HCEC 1CT (cell line): Measurements from ENCODE around the gene STK11.

ENCODE experiments used
- DNase-seq: peaks from one replicate; pipeline ENCODE4 v3.0.0-alpha.2; 2017

The STK11 gene

DNA sequence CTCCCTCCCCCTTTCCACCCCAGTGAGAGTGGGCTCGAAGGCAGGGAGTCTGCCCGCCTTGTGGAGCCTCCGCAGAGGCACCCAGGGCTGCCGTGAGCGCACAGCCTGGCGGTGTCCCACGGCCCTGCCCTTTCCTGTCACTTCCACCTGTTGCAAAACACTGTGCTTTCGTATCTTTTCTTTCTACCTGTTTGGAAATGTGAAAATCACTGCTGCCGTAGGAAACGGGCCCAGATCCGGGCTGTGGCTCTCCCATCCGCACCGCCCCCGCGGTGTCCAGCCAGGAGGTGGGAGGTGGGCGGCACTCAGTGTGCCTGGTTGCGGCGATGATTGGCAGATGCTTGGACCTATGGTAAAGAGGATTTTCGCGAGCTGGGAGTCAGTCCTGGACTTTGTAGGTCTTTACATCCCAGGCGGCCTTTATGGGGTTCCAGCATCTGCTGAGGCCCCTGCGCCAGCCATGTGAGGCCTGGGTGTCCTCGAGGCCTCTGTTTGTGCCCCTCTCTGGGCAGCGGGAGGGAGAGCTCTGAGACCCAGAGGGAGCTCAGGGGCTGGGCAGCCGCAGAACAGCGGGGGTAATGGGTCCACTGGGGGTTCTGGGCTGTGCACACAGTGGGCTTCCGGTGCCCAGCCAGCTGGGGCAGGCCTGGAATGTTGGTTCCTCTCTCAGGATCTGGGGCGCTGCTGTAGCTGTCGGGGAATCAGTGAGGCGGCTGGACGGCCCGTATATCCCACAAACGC is 6.1 kb downstream of the STK11 start:
- no peak for DNase-seq

DNA sequence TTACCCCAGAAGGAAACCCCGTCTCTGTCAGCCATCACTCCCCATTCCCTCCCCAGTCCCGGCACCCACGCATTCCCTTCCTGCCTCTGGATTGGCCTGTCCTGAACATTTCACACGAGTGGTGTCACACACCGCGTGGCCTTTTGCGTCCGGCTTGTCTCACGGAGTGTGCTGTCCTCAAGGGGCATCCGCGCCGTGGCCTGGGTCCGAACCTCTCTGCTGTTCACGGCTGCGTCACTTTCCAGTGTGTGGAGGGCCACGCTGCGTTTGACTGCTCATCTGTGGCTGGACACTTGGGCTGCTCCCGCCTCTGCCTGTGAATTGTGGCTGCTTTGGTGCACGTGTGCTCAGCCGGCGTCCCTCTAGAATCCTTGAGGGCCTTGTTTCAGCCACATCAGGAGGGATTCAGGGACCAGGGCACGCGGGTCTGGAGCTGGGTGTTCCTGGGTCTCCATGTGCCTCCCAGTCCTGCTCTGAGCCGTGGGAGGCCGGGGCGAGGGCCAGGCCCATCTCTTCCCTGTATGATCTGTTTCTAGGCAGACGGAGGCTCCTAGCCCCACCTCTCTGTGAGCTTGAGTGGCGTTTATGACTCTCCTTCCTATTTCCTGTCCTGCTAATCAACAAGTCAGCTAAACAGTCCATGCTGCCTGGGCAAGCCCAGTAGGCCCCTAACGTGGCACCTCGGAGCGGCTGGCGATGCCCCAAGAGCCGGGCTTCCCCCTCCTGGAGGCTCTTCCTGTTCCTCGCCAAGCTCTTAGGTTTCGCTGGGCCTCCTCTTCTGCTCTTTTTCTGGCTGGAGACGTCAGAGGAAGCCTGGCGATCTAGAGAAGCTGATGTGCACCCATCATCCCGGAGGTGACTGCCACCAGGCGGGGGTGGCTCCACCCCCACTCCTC is 8.1 kb downstream of the STK11 start:
- peak; percentile 78 for DNase-seq

- no peak for DNase-seq
Measured at GRCh38 chr19:1214299-1214861, 8.8 kb downstream of the STK11 start.

DNA sequence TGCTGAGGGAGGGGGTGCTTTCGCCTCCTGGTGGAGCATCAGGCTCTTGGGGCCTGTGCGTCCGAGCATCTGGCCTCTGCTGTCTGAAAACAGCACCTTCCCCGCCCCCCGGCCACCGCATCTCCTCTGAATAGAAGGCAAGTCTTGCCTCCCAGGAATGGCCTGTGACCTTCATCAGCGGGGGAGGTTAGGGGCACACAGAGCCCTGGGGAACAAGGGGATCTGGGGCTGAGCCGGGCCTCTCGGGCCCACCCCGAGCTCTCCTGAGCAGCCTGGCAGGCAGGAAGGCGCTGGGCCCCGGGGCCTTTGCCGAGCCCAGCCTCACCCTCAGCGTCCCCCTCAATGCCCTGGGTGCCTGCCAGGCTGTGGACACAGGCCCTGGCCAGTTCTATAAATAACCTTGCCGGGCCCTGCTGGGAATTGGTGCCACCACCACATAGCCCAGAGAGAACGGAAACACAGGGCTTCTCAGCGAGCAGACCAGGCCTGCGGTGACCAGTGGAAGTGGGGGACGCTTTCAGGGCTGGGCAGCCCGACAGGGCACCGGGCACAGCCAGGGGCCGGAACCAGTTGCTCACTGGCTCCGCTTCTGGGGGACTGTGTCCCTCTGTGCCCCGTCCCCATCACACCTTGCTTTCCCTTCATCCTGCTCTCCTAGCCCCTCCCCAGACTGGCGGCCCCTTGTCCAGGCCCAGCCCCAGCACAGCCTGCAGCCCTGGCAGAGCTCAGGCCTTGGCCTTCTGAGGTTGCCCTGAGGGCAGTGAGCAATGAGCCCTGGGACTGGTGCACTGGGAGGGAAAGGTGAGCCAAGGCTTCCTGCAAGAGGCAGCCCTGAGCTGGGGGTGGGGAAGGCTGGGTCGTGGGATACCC is 9.5 kb downstream of the STK11 start:
- no peak for DNase-seq

GRCh38 chr19:1216756-1217155 is 11.2 kb downstream of the STK11 start:
- no peak for DNase-seq

- no peak for DNase-seq
Measured at GRCh38 chr19:1217366-1217765, 11.8 kb downstream of the STK11 start.

DNA sequence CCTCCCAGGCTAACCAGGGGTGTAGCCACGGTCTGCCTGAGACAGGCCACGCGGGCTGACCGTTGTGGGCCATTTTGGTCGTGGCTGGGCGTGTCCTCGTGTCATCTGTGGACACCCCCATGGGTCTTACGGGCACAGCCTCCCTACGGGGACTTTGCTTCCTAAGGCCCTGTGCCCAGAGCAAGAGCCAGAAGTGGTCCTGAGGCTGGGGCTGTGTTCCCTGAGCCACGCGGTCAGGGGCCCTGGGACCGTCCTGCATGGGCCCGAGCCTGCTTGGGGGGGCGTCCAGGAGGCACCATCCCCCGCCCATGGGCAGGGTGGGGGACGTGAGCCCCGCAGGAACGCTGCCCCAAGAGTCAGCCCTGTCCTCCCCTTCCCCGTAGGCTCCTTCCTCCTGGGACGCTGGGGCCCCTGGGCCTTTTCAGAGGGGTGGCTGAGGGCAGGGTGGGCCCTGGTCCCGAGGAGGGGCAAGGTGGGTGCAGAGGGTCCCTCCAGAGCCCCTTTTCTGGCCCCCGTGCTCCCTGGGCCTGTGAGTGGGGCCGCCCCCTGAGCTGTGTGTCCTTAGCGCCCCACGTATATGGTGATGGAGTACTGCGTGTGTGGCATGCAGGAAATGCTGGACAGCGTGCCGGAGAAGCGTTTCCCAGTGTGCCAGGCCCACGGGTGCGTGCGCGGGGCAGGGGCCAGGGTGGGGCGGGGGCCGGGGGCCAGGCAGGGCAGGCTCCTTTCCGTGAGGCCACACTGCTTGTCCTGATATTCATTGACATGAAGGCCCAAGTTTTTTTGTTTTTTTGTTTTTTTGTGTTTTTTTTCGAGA is 13.4 kb downstream of the STK11 start:
- DNase-seq = no peak

GRCh38 chr19:1219786-1220476 is 14.4 kb downstream of the STK11 start:
- DNase-seq = no peak

- no peak for DNase-seq
Measured at GRCh38 chr19:1220477-1220930, 14.9 kb downstream of the STK11 start.

DNA sequence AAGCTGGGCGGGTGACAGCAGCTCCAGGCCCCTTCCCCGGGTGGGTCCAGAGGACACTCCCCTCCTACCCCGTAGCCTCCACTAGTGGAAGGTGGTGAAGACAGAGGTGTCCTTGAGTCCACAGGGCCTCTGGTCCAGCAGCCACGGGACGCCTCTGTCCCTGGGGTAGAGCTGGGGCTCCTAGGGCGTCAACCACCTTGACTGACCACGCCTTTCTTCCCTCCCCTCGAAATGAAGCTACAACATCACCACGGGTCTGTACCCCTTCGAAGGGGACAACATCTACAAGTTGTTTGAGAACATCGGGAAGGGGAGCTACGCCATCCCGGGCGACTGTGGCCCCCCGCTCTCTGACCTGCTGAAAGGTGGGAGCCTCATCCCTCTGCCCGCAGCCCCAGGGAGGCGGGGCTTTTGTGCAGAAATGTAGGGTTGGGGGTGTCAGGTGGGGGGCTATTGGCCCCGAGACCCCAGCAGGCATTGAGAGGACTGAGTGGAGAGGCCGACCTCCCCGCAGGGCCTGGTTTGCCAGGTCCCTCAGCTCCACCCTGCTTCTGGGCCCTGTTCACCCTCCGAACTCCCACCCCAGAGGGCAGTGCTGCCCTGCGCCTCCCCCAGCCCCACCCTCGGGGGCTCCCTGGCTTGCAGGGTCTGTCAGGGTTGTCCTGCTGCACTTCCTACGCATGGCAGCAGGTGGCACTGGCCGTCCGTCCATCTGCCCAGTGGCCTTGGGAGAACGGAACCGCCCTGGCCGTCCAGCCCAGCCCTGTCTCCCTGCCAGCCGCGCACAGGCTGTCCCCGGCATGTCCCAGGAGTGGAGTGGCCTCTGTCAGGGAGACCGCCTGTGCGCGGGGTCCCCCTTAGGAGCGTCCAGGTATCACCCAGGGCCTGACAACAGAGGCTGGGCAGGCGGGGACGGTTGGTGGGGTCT is 15.7 kb downstream of the STK11 start:
- DNase-seq = no peak

DNA sequence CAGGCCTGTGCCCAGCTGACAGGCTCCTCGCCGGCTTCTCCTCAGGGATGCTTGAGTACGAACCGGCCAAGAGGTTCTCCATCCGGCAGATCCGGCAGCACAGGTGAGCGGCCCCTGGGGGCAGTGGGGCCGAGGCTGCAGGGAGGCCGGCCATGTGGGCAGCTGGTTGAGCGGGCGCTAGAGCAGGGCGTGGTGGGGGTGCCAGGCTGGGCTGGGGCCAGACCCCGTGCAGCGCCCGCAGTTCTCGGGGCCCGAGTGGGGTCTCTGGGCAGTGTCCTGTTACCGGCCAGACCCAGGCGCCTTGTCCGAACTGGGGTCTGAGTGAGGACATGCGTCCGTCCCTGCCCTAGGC is 16.3 kb downstream of the STK11 start:
- DNase-seq = no peak

GRCh38 chr19:1222394-1222793 is 16.8 kb downstream of the STK11 start:
- DNase-seq = no peak

DNA sequence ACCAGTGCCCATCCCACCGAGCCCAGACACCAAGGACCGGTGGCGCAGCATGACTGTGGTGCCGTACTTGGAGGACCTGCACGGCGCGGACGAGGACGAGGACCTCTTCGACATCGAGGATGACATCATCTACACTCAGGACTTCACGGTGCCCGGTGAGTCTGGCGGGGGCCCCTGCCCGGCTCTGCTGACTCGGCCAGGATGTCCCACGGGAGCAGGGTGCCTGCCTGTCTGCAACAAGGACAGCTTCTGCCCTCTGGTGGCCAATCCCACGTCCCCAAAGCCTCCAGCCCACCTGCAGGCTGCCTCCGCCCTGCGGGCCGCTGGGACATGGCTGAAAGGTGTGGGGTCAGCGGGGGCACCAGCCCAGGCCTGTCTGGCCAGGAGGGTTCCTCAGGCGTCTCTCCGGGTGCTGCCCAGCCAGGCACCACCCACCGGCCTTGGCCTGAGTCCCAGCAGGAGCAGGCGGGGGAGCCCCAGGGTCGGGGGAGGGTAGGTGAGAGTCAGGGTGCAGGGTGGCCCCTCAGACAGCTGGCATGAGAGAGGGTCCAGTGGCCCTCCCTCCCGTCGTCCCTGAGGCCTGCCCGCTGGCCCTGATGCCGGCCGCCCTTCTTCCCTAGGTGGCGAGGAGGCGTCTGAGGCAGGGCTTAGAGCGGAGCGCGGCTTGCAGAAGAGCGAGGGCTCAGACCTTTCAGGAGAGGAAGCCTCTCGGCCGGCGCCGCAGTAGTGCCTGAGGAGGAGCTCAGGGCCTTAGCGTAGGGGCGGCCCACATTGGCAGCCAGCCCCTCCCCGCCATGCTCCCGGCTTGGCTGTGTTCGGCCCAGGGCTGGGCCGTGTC is 17.7 kb downstream of the STK11 start:
- no peak for DNase-seq

- no peak for DNase-seq
Measured at GRCh38 chr19:1224047-1224825, 18.7 kb downstream of the STK11 start.

- no peak for DNase-seq
Measured at GRCh38 chr19:1224847-1225246, 19.3 kb downstream of the STK11 start.

- DNase-seq = no peak
Measured at GRCh38 chr19:1225440-1226226, 20.1 kb downstream of the STK11 start.

GRCh38 chr19:1226227-1226518 is 20.6 kb downstream of the STK11 start:
- no peak for DNase-seq
